ACHN (cell line): ENCODE measurements around the gene SLC9A3.
A peak's percentile ranks its signal among the peaks of the same experiment; 100 is the strongest.

Experiments
- DNase-seq: peaks from one replicate; pipeline ENCODE4 v3.0.0-alpha.2; 2015
- in situ Hi-C: cut with HindIII; loops from 2 replicates; pipeline ENCODE4 v1.10.0; 2017; ENCODE audit warnings: low sequenced_read_pairs, low pct_ligation_motif_present, low pct_unique_long_range_greater_than_20kb

SLC9A3 gene

GRCh38 chr5:431001-431710 is 93.1 kb downstream of the SLC9A3 start:
- in situ Hi-C loops, result no loop called here

GRCh38 chr5:430214-430925 is 93.9 kb downstream of the SLC9A3 start:
- in situ Hi-C loops, result no loop called here
- no peak for DNase-seq

More at GRCh38 chr5:431001-431710, 93.1 kb downstream of the SLC9A3 start:
- peak; percentile 38 for DNase-seq

GRCh38 chr5:429453-430188 is 94.6 kb downstream of the SLC9A3 start:
- in situ Hi-C loops, result no loop called here

GRCh38 chr5:428754-429452 is 95.3 kb downstream of the SLC9A3 start:
- no peak for DNase-seq
- in situ Hi-C loops, result no loop called here

More at GRCh38 chr5:429453-430188, 94.6 kb downstream of the SLC9A3 start:
- DNase-seq, result no peak

GRCh38 chr5:428219-428618 is 96.0 kb downstream of the SLC9A3 start:
- in situ Hi-C loops, result no loop called here
- DNase-seq, result no peak

GRCh38 chr5:427415-428087 is 96.7 kb downstream of the SLC9A3 start:
- in situ Hi-C loops, result no loop called here
- DNase-seq, result no peak

- in situ Hi-C loops, result no loop called here
- DNase-seq, result no peak
Measured at GRCh38 chr5:426392-426976, 97.8 kb downstream of the SLC9A3 start.

- in situ Hi-C loops, result no loop called here
- peak; percentile 29 for DNase-seq
Measured at GRCh38 chr5:425714-426113, 98.5 kb downstream of the SLC9A3 start.

GRCh38 chr5:424301-425110 is 99.7 kb downstream of the SLC9A3 start:
- no peak for DNase-seq
- in situ Hi-C loops, result no loop called here

GRCh38 chr5:423626-424261 is 100.5 kb downstream of the SLC9A3 start:
- no peak for DNase-seq
- in situ Hi-C loops, result no loop called here

- DNase-seq, result no peak
- in situ Hi-C loops, result no loop called here
Measured at GRCh38 chr5:423233-423565, 101.0 kb downstream of the SLC9A3 start.

GRCh38 chr5:422323-423232 is 101.7 kb downstream of the SLC9A3 start:
- in situ Hi-C loops, result no loop called here
- no peak for DNase-seq

- in situ Hi-C loops, result no loop called here
- no peak for DNase-seq
Measured at GRCh38 chr5:421901-422300, 102.3 kb downstream of the SLC9A3 start.

GRCh38 chr5:421287-421880 is 102.9 kb downstream of the SLC9A3 start:
- in situ Hi-C loops, result no loop called here
- DNase-seq, result no peak

- DNase-seq, result no peak
- in situ Hi-C loops, result no loop called here
Measured at GRCh38 chr5:420632-421286, 103.5 kb downstream of the SLC9A3 start.
